Stomach smooth muscle (tissue), 2 donors: Measurements from ENCODE around the gene CERS6.

Source experiments
- H3K27ac ChIP-seq: one replicate; pipeline ENCODE4 v1.7.0; 2013; ENCODE audit warnings: mild to moderate bottlenecking, low read length, inconsistent platforms
- H3K27me3 ChIP-seq, 2 donors: one replicate each; pipeline ENCODE4 v1.7.0; 2013; ENCODE audit warnings: low read length in 2 of 2; ENCODE audit not compliant: insufficient read depth in 2 of 2, control insufficient read depth in 1 of 2
- H3K36me3 ChIP-seq, 2 donors: one replicate each; pipeline ENCODE4 v1.7.0; 2013; ENCODE audit warnings: low read length in 2 of 2; ENCODE audit not compliant: control insufficient read depth in 2 of 2, insufficient read depth in 2 of 2
- H3K4me1 ChIP-seq: one replicate; pipeline ENCODE4 v1.7.0; 2013; ENCODE audit warnings: low read length; ENCODE audit not compliant: control insufficient read depth, insufficient read depth
- H3K4me3 ChIP-seq, 2 donors: one replicate each; pipeline ENCODE4 v1.7.0; 2013; ENCODE audit warnings: low read length in 2 of 2
- H3K9ac ChIP-seq, 2 donors: one replicate each; pipeline ENCODE4 v1.7.0; 2013; ENCODE audit warnings: low read length in 2 of 2, mild to moderate bottlenecking in 1 of 2
- H3K9me3 ChIP-seq, 2 donors: one replicate each; pipeline ENCODE4 v1.7.0; 2013; ENCODE audit warnings: low read length in 2 of 2; ENCODE audit not compliant: control insufficient read depth in 2 of 2
- donor health status: healthy.
- donor health status: Pancreatic carcinoma.

The CERS6 gene

GRCh38 chr2:168443818-168444217 is 12.3 kb upstream of the CERS6 start:
- Histone ChIP-seq H3K4me3 (no peak overlapping the region), H3K27ac (no peak overlapping the region), H3K9me3 (no peaks in the 10 kb centered on the region)

GRCh38 chr2:168445960-168446359 is 10.1 kb upstream of the CERS6 start:
- H3K9me3 ChIP-seq: no peaks in the 10 kb centered on the region

More at GRCh38 chr2:168443818-168444217, 12.3 kb upstream of the CERS6 start:
- Histone ChIP-seq H3K4me1 (no peaks in the 10 kb centered on the region), H3K9ac (no peak overlapping the region), H3K36me3 (no peaks in the 10 kb centered on the region), H3K27me3 (no peaks in the 10 kb centered on the region)

GRCh38 chr2:168448980-168449379 is 7.1 kb upstream of the CERS6 start:
- no peaks in the 10 kb centered on the region for H3K36me3 ChIP-seq
- H3K4me3 ChIP-seq: no peak overlapping the region
- no peak overlapping the region for H3K9ac ChIP-seq
- no peaks in the 10 kb centered on the region for H3K27me3 ChIP-seq
- no peaks in the 10 kb centered on the region for H3K4me1 ChIP-seq
- H3K27ac ChIP-seq: no peak overlapping the region
- H3K9me3 ChIP-seq: no peaks in the 10 kb centered on the region

More at GRCh38 chr2:168445960-168446359, 10.1 kb upstream of the CERS6 start:
- no peak overlapping the region for H3K9ac ChIP-seq
- no peaks in the 10 kb centered on the region for H3K27me3 ChIP-seq
- H3K36me3 ChIP-seq: no peaks in the 10 kb centered on the region
- no peaks in the 10 kb centered on the region for H3K4me1 ChIP-seq
- H3K27ac ChIP-seq: no peak overlapping the region
- no peak overlapping the region for H3K4me3 ChIP-seq

- no peak overlapping the region for H3K9ac ChIP-seq
- H3K27me3 ChIP-seq: no peaks in the 10 kb centered on the region
- H3K4me1 ChIP-seq: no peaks in the 10 kb centered on the region
- no peaks in the 10 kb centered on the region for H3K9me3 ChIP-seq
- no peaks in the 10 kb centered on the region for H3K36me3 ChIP-seq
- H3K27ac ChIP-seq: no peak overlapping the region
- no peak overlapping the region for H3K4me3 ChIP-seq
Observed at GRCh38 chr2:168449419-168449818, 6.7 kb upstream of the CERS6 start.

- peaks cover 1% of the 10 kb centered on the region for H3K4me1 ChIP-seq
- H3K27me3 ChIP-seq: no peaks in the 10 kb centered on the region
- no peak overlapping the region for H3K27ac ChIP-seq
- H3K4me3 ChIP-seq: no peak overlapping the region
- no peak overlapping the region for H3K9ac ChIP-seq
- H3K36me3 ChIP-seq: no peaks in the 10 kb centered on the region
- H3K9me3 ChIP-seq: no peaks in the 10 kb centered on the region
Observed at GRCh38 chr2:168450171-168450570, 5.9 kb upstream of the CERS6 start.

GRCh38 chr2:168450732-168451131 is 5.3 kb upstream of the CERS6 start:
- H3K9me3 ChIP-seq: no peaks in the 10 kb centered on the region
- H3K4me1 ChIP-seq: peaks cover 5% of the 10 kb centered on the region
- no peaks in the 10 kb centered on the region for H3K27me3 ChIP-seq

GRCh38 chr2:168452781-168453180 is 3.3 kb upstream of the CERS6 start:
- Histone ChIP-seq H3K4me3 (no peak overlapping the region), H3K27me3 (no peaks in the 10 kb centered on the region), H3K9me3 (no peaks in the 10 kb centered on the region), H3K9ac (no peak overlapping the region), H3K27ac (no peak overlapping the region), H3K4me1 (peaks cover 5% of the 10 kb centered on the region), H3K36me3 (no peaks in the 10 kb centered on the region)

More at GRCh38 chr2:168450732-168451131, 5.3 kb upstream of the CERS6 start:
- no peak overlapping the region for H3K4me3 ChIP-seq
- H3K36me3 ChIP-seq: no peaks in the 10 kb centered on the region
- no peak overlapping the region for H3K9ac ChIP-seq
- H3K27ac ChIP-seq: no peak overlapping the region

- Histone ChIP-seq H3K4me1 (peaks cover 5% of the 10 kb centered on the region), H3K36me3 (no peaks in the 10 kb centered on the region), H3K27me3 (no peaks in the 10 kb centered on the region), H3K9ac (no peak overlapping the region), H3K4me3 (no peak overlapping the region), H3K9me3 (no peaks in the 10 kb centered on the region), H3K27ac (no peak overlapping the region)
Observed at GRCh38 chr2:168453404-168453803, 2.7 kb upstream of the CERS6 start.

GRCh38 chr2:168454737-168455644 is 1.1 kb upstream of the CERS6 start:
- Histone ChIP-seq H3K36me3 (no peaks in the 10 kb centered on the region), H3K4me3 (peak overlapping the region; percentile 79 to 92), H3K27me3 (no peaks in the 10 kb centered on the region), H3K9me3 (no peaks in the 10 kb centered on the region), H3K9ac (peak overlapping the region in 1 of 2 donors; percentile 71), H3K4me1 (peaks cover 5% of the 10 kb centered on the region), H3K27ac (no peak overlapping the region)

GRCh38 chr2:168456521-168457189 is 583 bp downstream of the CERS6 start:
- peak overlapping the region; percentile 65 to 87 for H3K9ac ChIP-seq
- H3K36me3 ChIP-seq: no peaks in the 10 kb centered on the region
- H3K4me3 ChIP-seq: peak overlapping the region; percentile 87 to 92
- H3K27ac ChIP-seq: peak overlapping the region; percentile 75
- H3K9me3 ChIP-seq: no peaks in the 10 kb centered on the region
- no peaks in the 10 kb centered on the region for H3K27me3 ChIP-seq
- H3K4me1 ChIP-seq: peaks cover 11% of the 10 kb centered on the region
